Measurements from ENCODE around the gene JAKMIP1.

JAKMIP1 gene

DNA sequence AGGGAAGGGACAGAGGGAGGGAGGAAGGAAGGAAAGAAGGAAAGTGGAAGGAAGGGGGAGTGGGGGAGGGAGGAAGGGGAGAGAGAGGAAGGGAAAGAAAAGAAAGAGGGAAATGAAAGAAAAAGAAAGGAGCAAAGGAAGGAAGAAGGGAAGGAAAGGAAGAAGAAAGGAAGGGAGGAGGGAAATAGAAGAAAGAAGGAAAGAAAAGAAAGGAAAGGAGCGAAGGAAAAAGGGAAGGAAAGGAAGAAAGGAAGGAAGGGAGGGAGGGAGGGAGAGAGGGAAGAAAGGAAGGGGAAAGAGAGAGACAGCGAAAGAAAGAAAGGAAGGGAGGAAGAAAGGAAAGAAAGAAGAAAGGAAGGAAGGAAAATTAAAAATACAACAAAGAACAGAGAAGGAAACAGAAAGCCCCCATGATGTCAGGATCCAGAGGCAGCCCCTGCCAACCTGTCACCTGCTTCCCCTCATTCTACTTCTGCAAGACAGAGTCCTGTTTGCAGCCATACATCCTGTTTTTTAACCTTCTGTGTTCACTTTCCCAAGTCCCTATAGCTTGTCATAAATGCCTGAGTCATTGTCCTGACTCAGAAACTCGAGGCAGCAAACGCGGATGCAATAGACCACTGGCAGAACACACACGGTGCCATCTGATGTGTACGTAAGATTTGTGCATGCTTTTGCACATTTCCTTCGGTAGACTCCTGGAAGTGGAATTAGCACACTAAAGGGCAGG, 105.2 kb downstream of the JAKMIP1 start:
- DNase-seq (ENCODE audit: low read depth) = no peak

DNA sequence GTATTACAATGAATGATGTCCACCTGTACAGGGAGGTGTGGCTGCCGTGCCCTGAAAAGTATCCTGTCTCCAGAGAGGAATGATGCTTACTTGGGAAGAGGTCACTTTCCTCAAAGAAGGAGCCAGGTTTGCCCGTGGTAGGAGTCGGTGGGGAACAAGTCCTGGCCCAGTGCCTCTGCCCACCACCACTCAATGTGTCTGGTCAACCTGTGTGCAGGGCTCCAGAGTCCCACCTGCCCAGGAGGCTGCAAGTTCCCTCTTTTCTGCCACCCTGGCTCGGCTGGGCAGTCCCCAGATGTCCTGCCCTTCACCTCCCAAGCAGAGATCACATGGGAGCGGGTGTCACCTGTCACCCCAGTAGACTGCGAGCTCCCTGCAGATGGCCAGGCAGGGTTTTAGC, 106.7 kb downstream of the JAKMIP1 start:
- no peak for DNase-seq (ENCODE audit: low read depth)

- DNase-seq (ENCODE audit: low read depth) = no peak
Measured at GRCh38 chr4:6092971-6093370, 107.4 kb downstream of the JAKMIP1 start.

DNA sequence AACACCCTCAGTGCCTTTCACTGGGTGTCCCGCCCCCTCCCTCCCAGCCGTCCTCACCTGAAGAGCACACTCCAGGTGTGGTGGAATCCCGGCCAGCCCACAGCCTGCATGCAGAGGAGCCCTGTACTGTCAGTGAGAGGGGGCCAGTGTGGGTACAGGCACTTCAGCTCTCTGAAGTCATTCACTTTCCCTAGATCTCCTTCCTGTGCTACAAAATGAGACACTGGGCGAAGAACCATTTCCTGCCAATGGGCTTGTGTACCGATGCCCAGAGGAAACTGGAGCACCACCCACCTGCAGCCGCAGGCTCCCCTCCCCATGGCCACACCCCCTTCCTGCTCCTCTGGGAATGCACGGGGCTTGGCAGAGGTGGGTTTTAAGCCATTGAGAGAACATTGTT, 108.2 kb downstream of the JAKMIP1 start:
- no peak for DNase-seq (ENCODE audit: low read depth)

GRCh38 chr4:6090931-6091330, 109.4 kb downstream of the JAKMIP1 start:
- DNase-seq (ENCODE audit: low read depth) = no peak

- DNase-seq (ENCODE audit: low read depth) = no peak
Measured at GRCh38 chr4:6088950-6089349, 111.4 kb downstream of the JAKMIP1 start.

DNA sequence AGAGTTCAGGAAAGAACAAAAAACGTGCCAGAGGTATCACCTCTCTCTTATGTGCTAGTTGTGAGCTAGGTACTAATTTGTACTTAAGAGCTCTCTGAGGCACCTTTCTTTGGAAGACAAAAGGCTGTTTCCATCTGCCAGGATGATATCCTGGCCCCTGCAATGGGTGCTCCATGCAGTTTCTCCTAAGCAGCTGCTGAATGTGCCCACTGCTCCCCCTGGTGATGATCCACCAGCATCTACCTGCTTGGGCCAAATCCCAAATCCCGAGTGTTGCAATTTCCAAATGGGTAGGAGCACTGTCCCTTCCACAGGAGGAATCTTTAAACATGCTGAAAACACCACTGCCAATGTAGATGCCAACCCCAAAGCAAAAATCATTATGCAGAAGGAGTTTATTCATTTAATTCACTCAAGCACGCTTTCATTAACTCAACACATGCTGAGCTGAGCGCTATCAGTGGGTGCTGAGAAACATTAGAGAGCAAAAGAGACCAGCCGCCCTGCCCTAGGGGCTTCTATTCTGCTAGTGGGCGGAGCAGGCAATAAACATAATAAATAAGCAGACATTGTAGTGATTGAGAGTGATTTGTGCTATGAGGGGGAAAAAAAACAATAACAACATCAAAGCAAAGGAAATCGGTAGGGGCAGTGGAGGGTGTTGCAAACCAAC, 112.5 kb downstream of the JAKMIP1 start:
- DNase-seq (ENCODE audit: low read depth) = no peak

- DNase-seq (ENCODE audit: low read depth) = no peak
Measured at GRCh38 chr4:6086846-6087245, 113.5 kb downstream of the JAKMIP1 start.

GRCh38 chr4:6085691-6086628, 114.4 kb downstream of the JAKMIP1 start:
- no peak for DNase-seq (ENCODE audit: low read depth)

DNA sequence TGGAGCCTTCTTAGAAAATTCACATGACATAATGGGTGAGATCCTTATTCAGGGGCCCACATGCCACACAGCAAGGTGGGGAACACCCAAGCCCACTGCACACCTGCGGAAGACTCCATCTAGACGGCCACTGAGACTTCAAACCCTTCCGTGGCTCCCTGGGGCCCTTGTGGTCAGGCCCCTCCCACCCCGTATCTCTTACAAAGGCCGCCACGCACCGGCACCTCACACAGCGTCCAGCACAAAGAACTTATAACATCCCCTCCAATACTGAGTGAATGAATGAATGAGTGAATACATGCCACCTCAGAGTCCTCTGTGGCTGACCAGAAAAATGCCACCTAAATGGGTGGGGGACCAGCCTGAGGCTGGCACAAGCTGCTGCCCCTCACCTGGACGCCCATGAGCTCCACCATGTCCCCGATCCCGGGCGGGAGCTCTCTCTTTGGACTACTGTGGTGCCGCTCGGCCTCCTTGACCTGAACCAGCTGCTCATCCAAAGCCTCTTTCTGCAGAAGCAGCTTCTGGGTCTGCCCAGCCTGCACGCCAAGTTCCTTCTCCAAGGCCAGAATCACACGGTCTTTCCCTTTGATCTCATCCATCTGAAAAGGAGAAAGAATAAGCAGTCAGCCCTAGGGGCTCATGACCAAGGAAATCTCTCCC, 115.2 kb downstream of the JAKMIP1 start:
- DNase-seq (ENCODE audit: low read depth) = no peak

DNA sequence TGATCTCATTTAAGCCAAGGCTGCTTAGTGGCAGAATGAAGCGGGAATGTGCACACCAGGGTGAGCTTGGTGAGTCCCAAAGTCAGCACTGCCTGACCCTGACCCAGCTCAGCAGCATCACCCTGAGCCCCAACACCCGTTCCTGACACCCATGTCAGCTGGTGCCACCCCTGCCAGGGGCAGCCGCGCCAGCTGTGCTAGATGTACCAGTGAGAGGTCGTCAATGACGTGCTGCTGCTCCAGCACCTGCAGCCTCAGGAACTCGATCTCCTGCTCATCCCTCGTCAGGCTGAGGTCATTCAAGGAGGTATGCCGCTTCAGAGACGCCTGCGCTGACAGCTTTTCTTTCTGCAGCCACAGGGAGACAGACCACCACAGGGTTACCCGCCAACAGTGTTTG, 120.4 kb downstream of the JAKMIP1 start:
- no peak for DNase-seq (ENCODE audit: low read depth)

DNA sequence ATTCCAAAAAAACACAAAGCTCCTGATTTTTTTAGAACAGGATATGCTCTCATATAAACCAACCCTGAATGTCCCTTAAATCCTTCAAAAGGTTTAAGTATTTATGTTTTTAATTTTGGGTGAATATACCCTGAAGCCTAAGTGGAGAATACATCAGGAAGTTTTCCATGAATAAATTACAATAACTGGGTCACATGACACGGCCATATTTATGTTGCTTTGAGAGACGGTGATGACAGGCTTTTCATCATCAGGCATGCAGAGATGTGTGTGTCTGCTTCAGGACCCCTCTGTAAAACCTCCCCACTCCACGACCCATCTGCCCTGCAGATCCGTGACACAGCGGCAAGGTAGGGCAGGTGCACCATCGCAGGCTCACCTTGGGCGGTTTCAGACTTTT, 121.8 kb downstream of the JAKMIP1 start:
- DNase-seq (ENCODE audit: low read depth) = no peak

- no peak for DNase-seq (ENCODE audit: low read depth)
Measured at GRCh38 chr4:6076391-6076790, 124.0 kb downstream of the JAKMIP1 start.

- DNase-seq (ENCODE audit: low read depth) = no peak
Measured at GRCh38 chr4:6074758-6075157, 125.6 kb downstream of the JAKMIP1 start.

GRCh38 chr4:6071959-6072720, 128.2 kb downstream of the JAKMIP1 start:
- DNase-seq (ENCODE audit: low read depth) = no peak

DNA sequence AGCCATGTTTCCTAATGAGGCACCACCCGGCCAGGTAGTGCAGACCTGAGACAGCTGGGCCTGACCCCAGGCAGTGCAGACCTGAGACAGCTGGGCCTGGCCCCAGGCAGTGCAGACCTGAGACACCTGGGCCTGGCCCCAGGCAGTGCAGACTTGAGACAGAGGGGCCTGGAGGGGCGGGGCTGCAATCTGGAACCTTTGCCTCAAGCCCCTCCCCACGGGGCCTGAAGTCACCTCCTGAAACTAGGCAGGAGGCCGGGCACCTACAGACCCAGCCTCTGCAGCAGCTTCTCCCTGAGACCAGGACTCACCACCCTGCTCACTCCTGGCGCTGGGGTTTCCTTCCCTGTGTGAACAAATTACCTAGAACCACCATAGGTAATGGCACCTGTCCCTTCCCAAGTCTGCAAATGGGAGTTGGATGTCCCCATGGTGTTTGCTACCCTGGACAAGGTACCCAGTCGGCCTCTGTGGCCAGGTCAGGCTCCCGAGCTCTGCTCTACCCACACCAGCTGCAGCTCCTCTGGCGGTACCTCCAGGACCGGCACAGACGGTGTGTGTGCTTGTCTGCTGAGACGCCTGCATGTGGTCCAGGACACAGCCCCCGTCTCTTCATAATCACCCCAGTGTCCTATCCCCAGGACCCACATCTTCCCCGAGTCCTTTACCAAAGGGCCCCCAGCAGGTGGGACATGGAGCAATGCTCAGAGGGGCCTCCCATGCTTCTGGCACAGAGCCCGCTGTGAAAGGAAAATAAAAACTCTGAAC, 129.0 kb downstream of the JAKMIP1 start:
- no peak for DNase-seq (ENCODE audit: low read depth)

GRCh38 chr4:6069845-6070709, 130.3 kb downstream of the JAKMIP1 start:
- DNase-seq (ENCODE audit: low read depth) = no peak

- DNase-seq (ENCODE audit: low read depth) = no peak
Measured at GRCh38 chr4:6068986-6069385, 131.4 kb downstream of the JAKMIP1 start.

- DNase-seq (ENCODE audit: low read depth) = no peak
Measured at GRCh38 chr4:6065934-6066590, 134.3 kb downstream of the JAKMIP1 start.
